HTERT RPE-1 (cell line): ENCODE results near the gene HECTD4.
"Not testable (repeated sequence)": the region's sequence is repeated elsewhere in the genome, so short reads cannot be mapped to it uniquely, and the experiment has no call there.

ENCODE experiments used
- in situ Hi-C: fragments of 300-500 bp; cut with MboI; formaldehyde crosslinking; loops from 4 replicates; pipeline ENCODE4 v1.14.3; 2020; ENCODE audit warnings: low sequenced_read_pairs

HECTD4 gene, protein sequence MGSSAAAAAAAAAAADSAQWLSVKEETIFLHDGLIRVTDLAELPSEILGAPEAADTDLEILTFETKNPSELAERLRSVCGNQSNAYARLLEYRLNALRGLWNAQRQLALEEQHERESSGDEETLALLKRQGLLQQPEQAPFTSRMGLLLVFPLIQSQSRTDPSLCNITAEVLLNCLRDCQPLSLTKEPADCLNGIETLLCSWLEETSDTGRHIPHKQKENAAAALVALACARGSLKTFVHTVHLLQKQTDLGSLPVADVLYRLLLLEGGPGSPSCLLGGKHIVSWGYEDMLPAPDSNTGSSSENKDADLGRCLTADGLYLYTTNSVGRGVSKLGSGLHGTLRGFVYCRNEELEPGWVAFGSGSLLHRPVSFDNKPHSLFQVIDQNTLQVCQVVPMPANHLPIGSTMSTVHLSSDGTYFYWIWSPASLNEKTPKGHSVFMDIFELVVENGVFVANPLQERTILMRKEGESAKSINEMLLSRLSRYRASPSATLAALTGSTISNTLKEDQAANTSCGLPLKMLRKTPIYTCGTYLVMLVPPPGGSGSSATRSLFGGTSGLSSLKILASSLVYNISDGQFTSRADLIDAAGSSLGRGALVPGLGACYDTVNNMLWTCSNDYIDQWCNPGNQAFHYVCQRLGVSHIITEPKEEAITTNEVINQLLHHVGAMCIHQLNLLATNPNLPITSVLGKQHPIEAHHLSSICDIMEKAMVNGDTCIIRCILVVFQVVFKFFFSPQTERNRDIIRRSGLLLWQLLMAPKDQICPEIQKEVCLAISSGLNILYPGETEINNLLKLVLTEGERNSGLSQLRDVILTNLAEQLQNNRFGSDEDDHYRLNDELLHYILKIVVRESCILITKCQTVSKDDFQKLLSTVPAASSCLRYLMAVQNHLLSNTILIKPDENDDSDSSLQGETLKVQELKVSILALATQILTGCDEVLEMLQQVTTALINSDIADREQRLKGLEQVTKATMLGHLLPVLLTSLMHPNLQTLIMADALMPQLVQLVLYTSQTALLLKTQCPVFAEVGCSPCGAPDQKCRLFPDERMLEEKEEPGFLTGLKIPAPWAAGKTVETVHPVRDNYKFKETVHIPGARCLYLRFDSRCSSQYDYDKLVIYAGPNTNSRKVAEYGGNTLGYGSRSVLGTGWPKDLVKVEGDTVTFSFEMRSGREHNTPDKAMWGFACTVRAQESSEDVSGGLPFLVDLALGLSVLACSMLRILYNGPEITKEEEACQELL (N-terminal part only)

DNA sequence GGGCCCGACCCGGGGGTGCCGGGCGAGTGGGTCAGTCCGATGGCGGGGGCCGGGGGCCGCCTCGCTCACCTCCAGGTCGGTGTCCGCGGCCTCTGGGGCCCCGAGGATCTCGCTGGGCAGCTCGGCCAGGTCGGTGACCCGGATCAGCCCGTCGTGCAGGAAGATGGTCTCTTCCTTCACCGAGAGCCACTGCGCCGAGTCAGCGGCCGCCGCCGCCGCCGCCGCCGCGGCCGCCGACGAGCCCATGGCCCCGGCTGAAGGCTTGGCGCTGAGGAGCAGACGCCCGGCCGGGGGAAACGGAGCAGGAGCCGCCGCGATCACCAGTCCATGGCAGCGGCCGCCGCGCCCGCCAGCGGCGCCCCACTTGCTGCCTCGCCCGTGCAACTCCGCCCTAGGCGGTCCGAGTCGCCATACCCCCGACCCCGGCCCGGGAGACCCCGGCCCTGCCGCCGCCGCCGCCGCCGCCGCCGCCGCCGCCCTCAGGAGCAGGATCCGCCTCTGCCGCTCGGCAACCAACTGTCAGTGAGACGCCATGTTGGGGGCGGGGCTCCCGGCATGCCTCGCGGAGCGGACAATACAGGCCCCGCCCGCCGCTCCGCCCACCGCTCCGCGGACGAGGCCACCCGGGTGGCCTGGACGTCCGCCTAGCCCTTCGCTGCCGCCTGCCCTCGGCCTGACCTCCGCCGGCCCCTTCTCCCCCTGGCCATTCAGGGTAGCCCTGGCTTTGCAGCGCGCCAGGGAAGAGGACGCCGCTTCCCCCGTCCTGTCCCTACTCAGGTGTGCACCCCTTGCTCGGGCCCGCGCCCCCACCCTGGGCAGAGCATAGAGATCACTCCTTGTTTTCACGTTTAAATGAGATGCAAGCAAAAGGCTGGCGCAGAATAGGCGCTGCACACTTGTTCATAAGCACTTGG, at the start of gene HECTD4:
Gene HECTD4 (minus strand): TSS at position 549 of the 914 bp plus-strand sequence. CDS start 303 bp downstream, at position 246.
- in situ Hi-C loops = no loop called here

DNA sequence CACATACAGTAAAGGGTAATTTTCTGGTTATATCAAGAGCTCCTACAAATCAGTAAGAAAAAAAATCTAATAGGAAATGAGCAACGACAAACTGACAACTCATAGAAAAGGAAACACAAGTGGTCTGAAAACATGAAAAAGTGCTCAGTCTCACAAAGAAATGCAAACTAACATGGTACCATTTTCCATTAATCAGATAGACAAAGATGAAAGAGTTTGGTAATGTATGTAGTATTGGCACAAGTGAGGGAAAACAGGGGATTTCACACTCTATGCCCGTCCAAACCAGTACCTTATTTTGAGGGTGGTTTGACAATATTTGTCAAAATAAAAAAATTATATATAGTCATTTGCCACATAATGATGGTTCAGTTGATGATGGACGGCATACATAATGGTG, 49.7 kb upstream of the HECTD4 start:
- in situ Hi-C loops = no loop called here

DNA sequence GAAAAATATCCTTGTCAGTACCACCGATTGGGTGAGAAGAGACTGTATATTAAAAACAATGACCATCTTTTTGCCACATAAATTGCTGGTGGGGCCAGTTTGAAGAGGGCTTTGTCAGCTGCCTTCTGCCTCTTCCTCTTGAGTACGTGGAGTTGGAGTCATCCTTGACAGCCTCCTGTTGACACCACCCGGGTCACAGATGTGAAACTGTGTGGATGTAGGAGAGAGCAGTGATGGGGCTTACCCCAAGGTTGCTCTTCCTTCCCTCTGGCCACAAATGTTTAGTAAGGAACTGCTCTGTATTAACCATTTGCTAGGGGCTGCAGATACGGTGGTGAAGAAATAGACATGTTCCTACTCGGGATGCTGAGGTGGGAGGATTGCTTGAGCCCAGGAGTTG, 48.7 kb upstream of the HECTD4 start:
- in situ Hi-C loops = no loop called here

DNA sequence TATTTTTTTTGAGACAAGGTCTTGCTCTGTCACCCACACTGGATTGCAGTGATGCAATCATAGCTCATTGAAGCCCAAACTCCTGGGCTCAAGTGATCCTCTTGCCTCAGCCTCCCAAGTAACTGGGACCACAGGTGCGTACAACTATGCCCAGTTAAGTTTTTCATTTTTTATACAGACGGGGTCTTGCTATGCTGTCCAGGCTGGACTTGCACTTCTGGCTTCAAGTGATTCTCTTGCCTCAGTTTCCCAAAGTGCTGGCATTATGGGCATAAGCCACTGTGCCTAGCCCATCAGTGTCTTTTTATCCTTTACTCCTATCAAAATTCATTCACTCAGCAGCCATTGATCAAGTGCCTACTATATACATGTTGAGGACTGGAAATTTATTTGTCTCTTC, 45.5 kb upstream of the HECTD4 start:
- in situ Hi-C loops = no loop called here

DNA sequence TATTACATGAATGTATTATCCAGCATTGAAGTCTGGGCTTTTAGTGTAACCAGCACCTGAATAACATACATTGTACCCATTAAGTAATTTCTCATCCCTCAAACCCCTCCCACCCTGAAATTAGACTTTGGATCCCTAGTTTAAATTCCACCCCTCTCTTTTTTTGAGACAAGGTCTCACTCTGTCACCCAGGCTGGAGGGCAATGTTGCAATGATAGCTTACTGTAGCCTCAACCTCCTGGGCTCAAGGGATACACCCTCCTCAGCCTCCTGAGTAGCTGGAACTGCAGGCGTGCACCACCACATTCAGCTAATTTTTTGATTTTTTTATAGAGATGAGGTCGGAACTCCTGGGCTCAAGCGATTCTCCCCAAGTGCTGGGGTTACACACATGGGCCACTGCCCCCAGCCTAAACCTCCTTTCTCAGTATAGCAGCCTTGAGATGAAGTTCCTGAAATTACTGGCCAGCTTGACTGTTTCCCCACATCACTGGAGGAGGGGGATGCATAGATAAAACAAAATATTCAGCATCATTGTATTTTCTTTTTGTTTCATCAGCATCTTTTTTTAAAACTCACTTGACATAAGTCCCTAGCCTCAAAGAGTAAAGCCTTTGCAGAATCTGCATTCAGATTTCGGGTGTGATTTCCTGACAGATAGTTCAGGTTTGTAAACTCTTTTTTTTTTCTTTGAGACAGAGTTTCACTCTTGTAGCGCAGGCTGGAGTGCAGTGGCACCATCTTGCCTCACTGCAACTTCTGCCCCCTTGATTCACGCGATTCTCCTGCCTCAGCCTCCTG, 43.6 kb upstream of the HECTD4 start:
- in situ Hi-C loops = no loop called here

DNA sequence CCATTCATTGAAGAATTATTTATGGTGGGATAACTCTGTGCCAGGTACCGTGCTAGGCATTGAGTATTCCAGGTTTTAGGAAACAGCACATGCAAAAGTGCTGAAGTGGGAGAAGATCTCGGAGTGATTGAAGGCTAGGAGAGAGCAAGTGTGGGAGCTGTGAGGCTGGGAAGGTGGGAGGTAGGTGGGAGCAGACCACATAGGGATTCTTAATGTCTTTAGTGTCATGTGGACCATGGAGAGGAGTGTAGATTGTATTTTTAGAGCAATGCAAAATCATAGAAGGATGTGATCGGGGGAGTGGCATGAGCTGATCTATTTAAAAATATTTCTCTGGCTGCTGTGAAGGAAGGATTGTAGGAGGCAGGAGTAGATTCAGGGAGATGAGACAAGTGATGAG, 41.9 kb upstream of the HECTD4 start:
- in situ Hi-C loops = no loop called here

DNA sequence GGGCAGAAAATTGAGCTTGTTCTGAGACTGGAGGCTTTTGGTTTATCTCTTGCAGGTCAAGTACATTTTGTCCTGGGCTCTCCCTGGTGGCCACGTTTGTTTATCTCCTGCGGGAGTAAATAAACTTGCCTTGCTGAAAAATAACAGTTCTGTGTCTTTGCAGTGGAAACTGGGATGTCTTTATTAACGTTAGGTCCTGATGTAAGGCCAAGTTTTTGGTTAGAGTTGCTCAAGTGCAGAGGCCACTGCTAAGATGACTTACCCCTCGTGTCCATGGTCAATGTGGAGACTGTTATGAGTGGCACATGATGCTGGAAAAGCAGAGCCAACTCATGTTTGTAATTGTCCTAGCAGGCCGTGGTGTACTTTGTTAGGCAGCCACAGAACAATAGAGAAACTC, 40.3 kb upstream of the HECTD4 start:
- in situ Hi-C loops = no loop called here

DNA sequence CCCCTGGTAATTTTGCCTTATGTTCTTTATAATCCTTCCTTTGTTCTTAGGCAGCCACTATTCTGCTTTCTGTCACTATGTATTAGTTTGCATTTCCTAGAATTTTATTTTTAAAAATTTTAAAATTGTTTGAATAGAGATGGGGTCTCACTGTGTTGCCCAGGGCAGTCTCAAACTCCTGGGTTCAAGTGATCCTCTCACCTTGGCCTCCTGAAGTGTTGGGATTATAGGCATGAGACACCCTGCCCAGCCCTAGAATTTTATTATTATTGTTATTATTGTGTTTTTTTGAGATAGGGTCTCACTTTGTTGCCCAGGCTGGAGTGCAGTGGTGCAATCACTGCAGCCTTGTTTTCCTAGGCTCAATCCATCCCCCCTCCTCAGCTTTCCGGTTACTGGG, 39.1 kb upstream of the HECTD4 start:
- in situ Hi-C loops = no loop called here

DNA sequence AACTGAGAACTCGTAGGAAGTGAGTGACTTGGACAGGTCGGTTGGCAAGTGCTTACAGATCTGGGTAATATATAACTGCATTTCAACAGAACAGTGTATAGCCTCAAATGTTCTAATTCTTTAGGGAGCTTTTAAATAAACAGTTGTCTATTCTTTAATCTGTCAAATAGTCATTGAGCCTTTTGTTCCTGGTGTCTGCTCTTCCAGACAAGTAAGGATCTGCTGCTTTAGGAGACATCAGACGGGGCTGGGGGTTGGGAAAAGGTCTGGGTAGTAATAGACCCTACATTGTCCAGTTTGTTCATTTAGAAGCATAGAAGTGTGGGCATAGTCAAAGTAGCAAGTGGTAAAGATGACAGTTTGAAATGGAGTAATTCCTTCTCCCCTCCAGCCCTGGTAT, 38.5 kb upstream of the HECTD4 start:
- in situ Hi-C loops = no loop called here

DNA sequence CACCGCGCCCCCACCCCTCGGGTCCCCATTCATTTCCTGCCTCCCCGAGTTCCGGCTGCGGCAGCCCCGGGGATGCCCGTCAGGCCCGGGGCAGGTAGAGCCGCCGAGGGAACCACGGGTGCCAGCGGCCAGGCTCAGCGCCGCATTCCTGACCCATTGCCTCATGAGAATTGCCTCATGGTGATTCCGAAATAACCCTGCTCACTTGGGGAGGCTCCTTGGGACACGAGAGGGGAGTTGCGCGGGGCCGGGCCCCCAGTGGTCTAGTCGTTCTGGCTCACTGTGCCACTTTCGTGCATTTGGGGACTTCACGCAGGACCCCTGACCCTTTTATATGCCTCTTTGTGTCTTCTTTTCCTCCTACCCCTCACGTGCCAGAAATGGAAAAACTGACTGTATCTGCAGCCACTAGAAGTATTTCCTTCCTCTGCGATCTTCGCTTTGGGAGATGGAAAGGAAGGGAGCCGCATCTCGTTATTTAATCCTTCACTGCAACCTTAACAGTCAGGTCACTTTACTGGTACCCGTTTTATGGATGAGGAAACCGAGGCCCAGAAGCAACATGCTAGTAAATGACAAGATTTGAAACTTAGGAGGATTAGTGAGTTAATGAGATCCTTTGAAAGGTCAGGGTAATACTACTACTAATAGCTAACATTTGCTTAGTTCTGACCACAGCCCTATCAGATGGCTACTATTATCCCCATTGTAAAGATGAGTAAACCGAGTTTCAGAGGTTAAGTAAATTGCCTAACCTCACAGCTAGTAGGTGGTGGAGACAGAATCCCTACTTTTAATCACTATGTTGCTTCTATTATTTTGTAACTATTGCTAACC, 37.3 kb upstream of the HECTD4 start:
- in situ Hi-C loops = no loop called here

DNA sequence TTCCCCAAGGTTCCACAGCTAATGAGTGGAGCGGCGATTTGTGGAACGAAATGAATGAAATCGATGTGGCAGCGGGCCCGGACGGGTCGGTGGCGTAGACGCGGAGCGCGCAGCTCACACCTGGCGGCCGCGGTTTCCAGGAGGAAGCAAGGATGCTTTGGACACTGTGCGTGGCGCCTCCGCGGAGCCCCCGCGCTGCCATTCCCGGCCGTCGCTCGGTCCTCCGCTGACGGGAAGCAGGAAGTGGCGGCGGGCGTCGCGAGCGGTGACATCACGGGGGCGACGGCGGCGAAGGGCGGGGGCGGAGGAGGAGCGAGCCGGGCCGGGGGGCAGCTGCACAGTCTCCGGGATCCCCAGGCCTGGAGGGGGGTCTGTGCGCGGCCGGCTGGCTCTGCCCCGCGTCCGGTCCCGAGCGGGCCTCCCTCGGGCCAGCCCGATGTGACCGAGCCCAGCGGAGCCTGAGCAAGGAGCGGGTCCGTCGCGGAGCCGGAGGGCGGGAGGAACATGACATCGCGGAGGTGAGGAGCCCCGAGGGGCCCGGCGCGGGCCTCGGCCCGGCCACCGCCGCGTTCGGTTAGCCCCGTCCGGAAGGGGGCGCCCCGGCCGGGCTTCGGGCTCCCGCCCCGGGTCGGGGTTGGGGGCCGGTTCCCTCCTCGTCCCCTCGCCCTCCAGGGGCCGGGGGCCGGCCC, 36.5 kb upstream of the HECTD4 start, which contains the start of gene PTPN11:
Gene PTPN11 (plus strand): TSS at position 340 of the 689 bp plus-strand sequence. CDS start 165 bp downstream, at position 505.
- in situ Hi-C loops = no loop called here

DNA sequence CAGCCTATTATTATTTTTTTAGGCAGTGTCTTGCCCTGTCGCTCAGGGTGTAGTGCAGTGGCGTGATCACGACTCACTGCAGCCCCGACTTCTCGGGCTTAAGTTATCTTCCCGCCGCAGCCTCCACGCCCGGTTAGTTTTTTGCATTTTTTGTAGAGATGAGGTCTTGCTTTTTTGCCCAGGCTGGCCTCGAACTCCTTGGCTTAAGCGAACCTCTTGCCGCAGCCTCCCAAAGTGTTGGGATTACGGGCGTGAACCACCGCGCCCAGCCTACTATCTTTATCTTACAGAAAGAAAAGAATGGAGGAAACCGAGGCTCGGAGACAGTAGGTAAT, 36.0 kb upstream of the HECTD4 start:
- in situ Hi-C loops = no loop called here

DNA sequence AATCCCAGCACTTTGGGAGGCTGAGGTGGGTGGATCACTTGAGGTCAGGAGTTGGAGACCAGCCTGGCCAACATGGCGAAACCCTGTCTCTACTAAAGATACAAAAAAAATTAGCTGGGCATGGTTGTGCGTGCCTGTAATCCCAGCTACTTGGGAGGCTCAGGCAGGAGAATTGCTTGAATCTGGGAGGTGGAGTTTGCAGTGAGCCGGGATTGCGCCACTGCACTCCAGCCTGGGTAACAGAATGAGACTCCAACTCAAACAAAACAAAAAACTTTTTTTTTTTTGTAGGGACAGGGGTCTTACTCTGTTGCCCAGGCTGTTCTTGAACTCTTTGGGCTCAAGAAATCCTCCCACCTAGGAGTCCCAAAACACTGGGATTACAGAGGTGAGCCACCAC, 33.2 kb upstream of the HECTD4 start:
- in situ Hi-C loops = not testable (repeated sequence)

DNA sequence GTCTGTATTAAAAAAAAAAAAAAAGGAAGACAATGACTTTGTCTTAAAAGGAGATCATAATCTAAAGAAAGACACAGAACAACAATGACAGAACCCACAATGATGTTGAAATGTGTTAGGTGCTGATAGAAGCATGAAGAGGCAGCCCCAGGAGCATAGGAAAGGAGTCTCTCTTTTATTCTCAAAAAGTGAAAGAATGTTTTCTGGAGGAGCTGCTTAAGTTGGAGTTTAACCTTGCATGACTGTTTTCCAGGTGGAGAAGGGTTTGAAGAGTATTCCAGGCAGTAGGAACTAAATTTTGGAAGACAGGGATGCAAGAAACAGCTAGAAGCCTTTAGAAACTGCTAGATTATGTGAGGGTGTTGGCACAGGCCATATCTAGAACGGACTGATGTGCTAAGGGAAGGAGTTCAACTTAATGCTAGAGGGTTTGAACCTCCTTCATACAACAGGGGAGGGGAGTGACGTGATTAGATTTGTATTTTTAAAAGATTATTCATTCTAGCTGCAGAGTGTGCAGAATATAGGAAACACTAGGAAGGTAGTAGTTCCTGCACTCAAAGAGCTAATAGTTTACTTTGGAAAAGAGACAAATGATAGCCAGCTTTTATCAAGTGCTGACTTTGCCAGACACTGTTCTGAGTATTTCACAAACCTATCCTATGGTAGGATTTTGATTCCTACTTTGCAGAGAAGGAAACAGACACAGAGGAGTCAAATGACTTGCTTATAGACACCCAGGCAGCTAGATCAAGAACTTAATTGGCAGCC, 31.8 kb upstream of the HECTD4 start:
- in situ Hi-C loops = no loop called here

DNA sequence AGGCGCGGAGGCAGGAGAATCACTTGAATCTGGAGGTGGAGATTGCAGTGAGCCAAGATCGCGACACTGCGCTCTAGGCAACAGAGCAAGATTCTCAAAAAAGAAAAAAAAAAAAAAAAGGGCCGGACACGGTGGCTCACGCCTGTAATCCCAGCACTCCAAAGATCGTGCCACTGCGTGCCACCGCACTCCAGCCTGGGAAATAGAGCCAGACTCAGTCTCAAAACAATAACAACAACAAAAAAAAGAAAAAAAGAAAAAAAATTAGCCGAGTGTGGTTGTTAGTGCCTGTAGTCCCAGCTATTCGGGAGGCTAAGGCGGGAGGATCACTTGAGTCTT, 27.6 kb upstream of the HECTD4 start:
- in situ Hi-C loops = no loop called here

DNA sequence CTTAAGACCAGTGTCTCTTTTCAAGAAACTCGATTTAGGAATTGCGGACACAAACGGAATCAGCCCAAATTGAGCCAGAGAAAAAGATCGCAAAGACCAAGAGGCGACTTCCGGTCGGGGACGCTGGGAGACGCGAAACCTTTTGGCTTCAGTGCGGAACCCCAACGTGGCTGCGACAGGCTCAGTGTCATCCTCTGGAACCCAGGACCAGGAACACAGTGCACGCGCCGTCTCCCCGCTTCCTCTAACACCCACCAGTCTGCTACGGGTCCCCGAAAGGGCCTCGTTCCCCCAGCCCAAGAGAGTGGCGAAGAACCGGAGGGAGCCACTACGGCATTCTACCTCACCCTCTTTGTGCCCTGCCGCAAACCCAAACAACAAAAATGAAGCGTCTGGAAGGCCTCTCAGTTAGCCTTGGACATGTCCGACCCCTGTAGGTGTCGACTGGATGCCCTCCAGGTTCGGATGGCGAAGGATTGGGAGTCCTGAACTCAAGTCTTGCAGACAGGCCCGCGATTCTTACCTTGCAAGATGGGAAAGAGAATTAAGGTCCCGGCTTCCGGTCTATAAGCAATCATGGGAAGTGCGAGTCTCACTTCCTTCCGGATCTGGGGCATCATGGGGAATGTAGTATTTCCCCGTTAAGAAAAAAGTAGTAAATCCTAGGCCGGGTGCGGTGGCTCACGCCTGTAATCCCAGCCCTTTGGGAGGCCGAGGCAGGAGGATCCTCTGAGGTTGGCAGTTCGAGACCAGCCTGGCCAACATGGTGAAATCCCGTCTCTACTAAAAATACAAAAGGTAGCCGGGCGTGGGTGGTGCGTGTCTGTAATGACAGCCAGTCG, 27.1 kb upstream of the HECTD4 start, which contains the start of gene RPL6:
Gene RPL6 (minus strand): TSS at position 542 of the 842 bp plus-strand sequence. CDS start 949 bp downstream, outside the sequence.
- in situ Hi-C loops = no loop called here
